Measurements from ENCODE around the gene VOPP1. TPM values are rescaled to one million over a fixed set of nuclear protein-coding genes. Genes with fewer than 3 reads are reported as not detected.

Gene VOPP1
- total and polyA plus RNA-seq, 10 donors: 60.3 to 168 (median 144) TPM

DNA sequence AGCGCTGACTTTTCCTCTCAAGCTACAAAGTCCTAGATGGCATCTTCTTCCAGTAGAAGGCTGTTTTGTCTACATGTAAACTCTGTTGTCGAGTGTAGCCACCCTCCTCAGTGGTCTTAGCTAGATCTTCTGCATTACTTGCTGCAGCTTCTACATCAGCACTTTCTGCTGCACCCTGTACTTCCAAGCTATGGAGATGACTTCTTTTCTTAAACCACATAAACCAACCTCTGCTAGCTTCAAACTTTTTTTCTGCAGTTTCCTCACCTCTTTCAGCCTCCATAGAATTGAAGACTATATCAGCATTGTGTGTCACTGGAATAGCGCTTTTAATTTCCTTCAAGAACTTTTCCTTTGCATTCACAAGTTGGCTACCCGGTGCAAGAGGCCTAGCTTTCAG, 119.3 kb downstream of the VOPP1 start:
- H3K36me3 ChIP-seq: peaks cover 0 to 23% (median 0%) of the 10 kb centered on the region in 6 donors
- TF ChIP-seq, protein P1, sequence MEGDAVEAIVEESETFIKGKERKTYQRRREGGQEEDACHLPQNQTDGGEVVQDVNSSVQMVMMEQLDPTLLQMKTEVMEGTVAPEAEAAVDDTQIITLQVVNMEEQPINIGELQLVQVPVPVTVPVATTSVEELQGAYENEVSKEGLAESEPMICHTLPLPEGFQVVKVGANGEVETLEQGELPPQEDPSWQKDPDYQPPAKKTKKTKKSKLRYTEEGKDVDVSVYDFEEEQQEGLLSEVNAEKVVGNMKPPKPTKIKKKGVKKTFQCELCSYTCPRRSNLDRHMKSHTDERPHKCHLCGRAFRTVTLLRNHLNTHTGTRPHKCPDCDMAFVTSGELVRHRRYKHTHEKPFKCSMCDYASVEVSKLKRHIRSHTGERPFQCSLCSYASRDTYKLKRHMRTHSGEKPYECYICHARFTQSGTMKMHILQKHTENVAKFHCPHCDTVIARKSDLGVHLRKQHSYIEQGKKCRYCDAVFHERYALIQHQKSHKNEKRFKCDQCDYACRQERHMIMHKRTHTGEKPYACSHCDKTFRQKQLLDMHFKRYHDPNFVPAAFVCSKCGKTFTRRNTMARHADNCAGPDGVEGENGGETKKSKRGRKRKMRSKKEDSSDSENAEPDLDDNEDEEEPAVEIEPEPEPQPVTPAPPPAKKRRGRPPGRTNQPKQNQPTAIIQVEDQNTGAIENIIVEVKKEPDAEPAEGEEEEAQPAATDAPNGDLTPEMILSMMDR (IDR thresholded peaks at IDR 0.05 in 8 of 11, conservative IDR thresholded peaks at IDR 0.05 in 3 of 11): no peak
- TF ChIP-seq POLR2AphosphoS5 (IDR thresholded peaks at IDR 0.05) (no peak), POLR2A (IDR thresholded peaks at IDR 0.05) (no peak)
- no peak overlapping the region for H3K27ac ChIP-seq
- WGBS, 5 donors: 85 to 97% (median 92%) methylated on average over 4 of the region's 4 CpGs
- DNase-seq: no peak
- peaks cover 0 to 3% (median 0%) of the 10 kb centered on the region in 6 donors for H3K4me1 ChIP-seq
- peaks cover 0 to 25% (median 20%) of the 10 kb centered on the region in 8 donors for H3K9me3 ChIP-seq
- intact Hi-C loops (cut with DNase I; ENCODE audit: low total_unique reads): no loop called here
- H3K4me3 ChIP-seq: no peak overlapping the region
- H3K27me3 ChIP-seq (replicated peaks in 1 of 7): peaks cover 0 to 16% (median 0%) of the 10 kb centered on the region in 7 donors

DNA sequence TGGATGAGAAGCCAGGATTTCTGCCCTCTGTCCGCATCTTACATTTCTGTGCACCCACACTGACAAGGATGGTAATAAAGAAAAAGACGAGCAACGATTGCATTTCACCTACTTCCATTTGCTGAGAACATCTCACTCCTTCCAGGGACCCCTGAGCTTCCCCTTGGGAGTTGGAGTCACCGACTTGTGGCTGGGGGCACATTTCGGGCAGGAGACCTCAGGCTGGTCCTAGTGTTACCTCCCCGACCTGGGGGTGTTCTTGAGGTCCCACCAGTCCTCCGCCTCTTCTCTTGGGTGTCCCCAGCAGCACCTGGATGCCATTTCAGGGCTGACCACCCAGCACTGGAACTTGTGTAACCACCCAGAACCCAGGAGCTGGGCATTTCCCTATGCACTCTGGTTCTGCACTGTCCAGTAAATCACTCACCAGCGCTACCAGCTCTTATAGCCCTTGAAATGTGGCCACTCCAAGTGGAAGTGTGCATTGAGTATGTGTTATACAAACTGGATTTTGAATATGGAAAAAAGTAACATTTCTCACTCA, 122.2 kb downstream of the VOPP1 start:
- Histone ChIP-seq H3K9me3 (peaks cover 0 to 5% (median 0%) of the 10 kb centered on the region in 8 donors), H3K4me3 (no peak overlapping the region), H3K4me1 (peaks cover 0 to 1% (median 0%) of the 10 kb centered on the region in 6 donors), H3K36me3 (peaks cover 0 to 23% (median 0%) of the 10 kb centered on the region in 6 donors), H3K27ac (no peak overlapping the region), H3K27me3 (replicated peaks in 1 of 7) (peaks cover 0 to 16% (median 0%) of the 10 kb centered on the region in 7 donors)
- no peak for DNase-seq
- intact Hi-C loops (cut with DNase I; ENCODE audit: low total_unique reads): no loop called here
- TF ChIP-seq POLR2AphosphoS5 (IDR thresholded peaks at IDR 0.05) (no peak), POLR2A (IDR thresholded peaks at IDR 0.05) (no peak)
- TF ChIP-seq, protein P1 (IDR thresholded peaks at IDR 0.05 in 8 of 11, conservative IDR thresholded peaks at IDR 0.05 in 3 of 11): no peak
- WGBS, 5 donors: 93 to 96% (median 94%) methylated on average over 8 of the region's 8 CpGs

DNA sequence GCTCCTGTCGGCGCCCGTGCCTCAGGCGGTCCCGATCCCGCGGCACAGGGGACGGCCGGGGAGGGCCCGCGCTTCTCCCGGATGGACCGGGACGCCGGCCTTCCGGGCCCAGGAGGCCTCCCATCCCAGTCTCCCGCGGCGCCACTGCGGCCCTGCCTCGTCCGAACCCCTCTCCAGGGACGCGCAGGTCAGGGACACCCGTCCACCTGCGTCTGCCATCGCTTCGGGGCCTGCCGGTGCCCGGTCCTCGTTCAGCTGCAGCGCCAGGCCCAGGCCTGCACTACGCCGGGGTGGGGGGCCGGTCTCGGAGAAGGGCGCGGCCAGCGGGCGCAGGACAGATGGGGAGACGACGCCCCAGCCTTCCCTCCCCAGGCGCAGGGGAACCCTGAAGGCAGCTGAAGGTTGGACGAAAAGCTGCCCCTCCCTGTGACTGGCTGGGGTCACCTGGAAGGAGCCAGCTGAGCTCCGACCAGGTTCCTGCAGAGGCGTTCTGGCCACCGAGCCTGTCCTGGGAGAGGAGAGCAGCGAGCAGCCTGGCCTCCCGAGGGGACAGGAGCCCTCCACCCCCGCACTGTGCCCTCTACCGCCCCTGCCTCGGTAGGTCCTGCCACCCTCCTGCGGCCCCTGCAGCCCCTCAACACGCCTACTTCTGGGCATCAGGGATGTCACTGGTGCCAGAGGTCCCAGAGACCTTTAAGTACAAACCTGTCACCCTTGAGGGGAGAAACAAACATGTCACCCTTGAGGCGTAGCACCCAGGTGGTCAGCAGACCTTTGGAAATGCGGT, 122.9 kb downstream of the VOPP1 start:
- WGBS, 5 donors: 47 to 89% (median 54%) methylated on average over 7 to 56 of the region's 56 CpGs
- TF ChIP-seq POLR2AphosphoS5 (IDR thresholded peaks at IDR 0.05): peak in 1 of 3 donors; percentile 66
- TF ChIP-seq POLR2A (IDR thresholded peaks at IDR 0.05): no peak
- TF ChIP-seq, protein P1 (IDR thresholded peaks at IDR 0.05 in 8 of 11, conservative IDR thresholded peaks at IDR 0.05 in 3 of 11): no peak
- DNase-seq: no peak

DNA sequence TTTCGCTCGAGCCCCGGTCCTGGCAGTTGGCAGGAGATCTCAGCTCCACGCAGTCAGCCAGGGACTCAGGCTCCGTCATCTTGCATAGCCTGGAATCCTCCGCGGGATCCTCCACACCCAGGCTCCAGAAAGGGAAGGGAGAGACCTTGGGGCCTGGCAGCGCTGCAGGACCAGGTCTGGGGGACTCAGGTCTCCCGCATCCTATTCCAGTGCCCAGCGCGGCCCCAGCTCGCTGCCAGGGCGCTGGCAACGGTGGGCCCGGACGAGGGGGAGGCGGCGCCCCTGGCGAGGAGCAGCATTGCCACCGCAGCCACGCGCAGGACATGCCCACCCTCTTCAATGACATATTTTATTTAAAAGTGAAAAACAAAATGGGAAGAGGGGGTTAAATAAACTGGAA, 123.8 kb downstream of the VOPP1 start:
- Histone ChIP-seq H3K9me3 (peaks cover 0 to 5% (median 0%) of the 10 kb centered on the region in 8 donors), H3K27ac (no peak overlapping the region), H3K36me3 (peaks cover 0 to 23% (median 0%) of the 10 kb centered on the region in 6 donors), H3K4me3 (no peak overlapping the region), H3K27me3 (replicated peaks in 1 of 7) (peaks cover 0 to 16% (median 0%) of the 10 kb centered on the region in 7 donors), H3K4me1 (no peaks in the 10 kb centered on the region)
- DNase-seq: no peak
- TF ChIP-seq, protein P1 (IDR thresholded peaks at IDR 0.05 in 8 of 11, conservative IDR thresholded peaks at IDR 0.05 in 3 of 11): no peak
- TF ChIP-seq POLR2A (IDR thresholded peaks at IDR 0.05) (no peak), POLR2AphosphoS5 (IDR thresholded peaks at IDR 0.05) (no peak)
- intact Hi-C loops (cut with DNase I; ENCODE audit: low total_unique reads): no loop called here
- 78 to 86% (median 80%) methylated on average over 22 of the region's 22 CpGs for WGBS, 5 donors

More for the DNA sequence above, 122.9 kb downstream of the VOPP1 start:
- Histone ChIP-seq H3K9me3 (peaks cover 0 to 5% (median 0%) of the 10 kb centered on the region in 8 donors), H3K36me3 (peaks cover 0 to 23% (median 0%) of the 10 kb centered on the region in 6 donors), H3K4me3 (peak overlapping the region in 1 of 8 donors; percentile 22), H3K27ac (no peak overlapping the region), H3K27me3 (replicated peaks in 1 of 7) (peaks cover 0 to 16% (median 0%) of the 10 kb centered on the region in 7 donors), H3K4me1 (no peaks in the 10 kb centered on the region)
- intact Hi-C loops (cut with DNase I; ENCODE audit: low total_unique reads): no loop called here

Measured in spleen (tissue), 11 donors.